Stimulated activated CD4-positive, alpha-beta T cell treated with anti-CD3 and anti-CD28 coated beads, TNF-alpha, amount 100 ng/mL, for 1 hour (primary cell): ENCODE results near the gene MAST1.
"Not testable (repeated sequence)": the region's sequence is repeated elsewhere in the genome, so short reads cannot be mapped to it uniquely, and the experiment has no call there.

Experiments used
- DNase-seq, 3 donors: peaks; one replicate each; pipeline ENCODE4 v3.0.0-alpha.2; 2020; ENCODE audit warnings: low read depth in 3 of 3, low spot score in 1 of 3

MAST1 gene

GRCh38 chr19:12838886-12839756, 806 bp downstream of the MAST1 start:
- DNase-seq, result no peak

DNA sequence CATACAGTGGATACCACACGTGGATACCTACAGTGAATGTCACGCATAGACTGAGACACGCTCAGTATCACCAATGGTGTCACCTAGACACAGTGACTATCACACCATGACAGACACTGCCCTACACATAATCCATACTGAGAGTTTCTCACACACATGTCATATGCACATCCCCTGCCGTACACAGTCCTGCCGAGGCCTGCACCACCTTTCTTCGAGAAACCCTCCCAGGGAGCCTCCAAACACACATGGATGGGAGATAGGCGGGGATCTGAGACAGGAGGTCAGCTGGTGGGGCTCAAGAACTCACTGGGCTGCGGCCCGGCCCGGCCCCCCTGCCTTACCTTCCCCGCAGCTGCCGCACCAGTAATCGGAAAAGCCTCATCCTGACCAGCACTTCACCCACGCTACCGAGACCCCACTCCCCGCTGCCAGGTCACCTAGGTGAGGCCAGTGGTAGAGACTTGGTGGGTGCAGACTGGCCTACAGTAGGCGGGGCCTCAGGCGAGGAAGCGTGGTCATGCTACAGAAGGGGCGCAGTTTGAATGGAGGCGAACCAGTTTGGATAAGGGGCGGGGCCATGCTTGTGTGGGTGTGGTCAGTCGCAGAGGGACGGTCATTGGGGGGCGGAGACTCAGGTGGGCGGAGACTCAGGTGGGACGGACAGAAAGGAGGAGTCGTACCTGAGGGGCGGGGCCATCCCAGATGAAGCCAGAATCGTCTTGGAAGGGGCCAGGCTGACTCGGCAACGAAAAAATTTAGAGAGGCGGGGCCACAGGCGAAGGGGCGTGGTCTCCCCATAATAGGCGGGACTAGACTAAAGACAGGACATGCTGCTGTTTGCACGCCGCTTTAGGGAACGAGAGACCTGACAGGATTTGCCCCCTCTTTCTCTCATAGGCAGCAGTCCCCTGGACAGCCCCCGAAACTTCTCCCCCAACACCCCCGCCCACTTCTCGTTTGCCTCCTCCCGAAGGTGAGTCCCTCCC, 2.1 kb downstream of the MAST1 start:
- DNase-seq, result no peak

GRCh38 chr19:12841094-12841493, 2.8 kb downstream of the MAST1 start:
- no peak for DNase-seq

DNA sequence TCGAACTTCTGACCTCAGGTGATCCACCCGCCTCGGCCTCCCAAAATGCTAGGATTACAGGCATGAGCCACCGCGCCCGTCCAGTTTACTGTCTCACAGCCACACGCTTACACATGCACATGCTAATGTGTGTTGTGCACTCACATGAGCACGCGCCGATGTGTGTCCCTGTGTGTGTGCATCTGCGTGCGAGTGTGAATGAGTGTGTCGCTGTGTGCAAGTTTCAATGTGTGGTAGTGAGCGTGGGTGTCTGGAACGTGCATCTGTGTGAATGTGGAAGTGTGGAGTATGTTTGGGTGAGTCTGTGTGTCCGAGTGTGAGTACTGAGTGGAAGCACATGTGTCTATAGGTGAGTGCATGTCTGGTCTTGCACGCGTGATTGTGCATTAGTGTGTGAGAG, 4.2 kb downstream of the MAST1 start:
- DNase-seq, result no peak

DNA sequence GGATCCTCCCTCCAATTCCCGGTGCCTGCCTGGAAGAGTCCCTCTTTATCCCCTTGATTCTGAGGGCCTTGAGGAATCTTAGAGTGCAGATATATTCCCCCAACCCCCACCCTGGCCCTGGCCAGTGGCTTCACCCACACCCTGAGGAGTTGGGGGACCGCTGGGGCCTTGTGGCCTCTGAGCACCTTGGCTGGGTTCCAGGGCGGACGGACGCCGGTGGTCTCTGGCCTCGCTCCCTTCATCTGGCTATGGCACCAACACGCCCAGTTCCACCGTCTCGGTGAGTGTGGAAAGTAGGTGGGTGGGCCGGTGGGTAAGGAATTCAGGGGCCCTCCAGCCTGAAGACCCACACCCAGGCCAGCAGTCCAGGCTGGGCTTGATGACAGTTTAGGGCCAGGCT, 5.0 kb downstream of the MAST1 start:
- no peak for DNase-seq

DNA sequence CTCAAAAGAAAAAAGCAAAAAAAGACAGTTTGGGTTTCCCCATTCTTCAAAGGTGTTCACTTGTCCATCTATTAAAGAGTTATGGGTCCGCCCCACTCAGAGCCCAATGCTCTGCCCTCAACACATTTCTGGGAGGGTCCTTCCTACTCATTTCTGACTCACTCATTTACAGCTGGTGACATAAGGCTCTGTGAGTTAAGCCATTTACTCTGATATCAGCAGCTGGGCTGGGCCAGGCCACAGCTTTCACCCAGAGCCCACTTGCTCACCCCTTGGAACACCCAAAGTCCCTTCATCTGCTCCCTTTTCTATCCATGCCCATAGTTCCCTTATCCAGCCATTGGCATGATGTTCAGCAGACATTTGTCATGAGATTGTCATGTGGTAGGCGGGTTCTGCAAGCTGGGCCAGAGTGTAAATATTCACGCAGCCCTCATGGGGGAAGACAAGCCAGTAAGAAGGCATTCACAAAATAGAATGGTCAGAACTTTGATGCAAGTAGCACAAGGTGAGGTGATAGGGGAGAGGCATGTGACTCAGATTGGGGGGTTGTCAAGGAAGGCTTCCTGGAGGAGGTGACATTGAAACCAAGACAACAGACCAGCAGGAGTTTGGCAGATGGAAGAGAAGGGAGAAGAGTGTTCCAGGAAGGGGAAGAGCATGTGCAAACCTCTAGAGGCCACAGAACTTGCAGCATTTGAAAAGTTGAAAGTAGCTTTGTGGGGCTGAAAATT, 5.9 kb downstream of the MAST1 start:
- DNase-seq, result no peak

DNA sequence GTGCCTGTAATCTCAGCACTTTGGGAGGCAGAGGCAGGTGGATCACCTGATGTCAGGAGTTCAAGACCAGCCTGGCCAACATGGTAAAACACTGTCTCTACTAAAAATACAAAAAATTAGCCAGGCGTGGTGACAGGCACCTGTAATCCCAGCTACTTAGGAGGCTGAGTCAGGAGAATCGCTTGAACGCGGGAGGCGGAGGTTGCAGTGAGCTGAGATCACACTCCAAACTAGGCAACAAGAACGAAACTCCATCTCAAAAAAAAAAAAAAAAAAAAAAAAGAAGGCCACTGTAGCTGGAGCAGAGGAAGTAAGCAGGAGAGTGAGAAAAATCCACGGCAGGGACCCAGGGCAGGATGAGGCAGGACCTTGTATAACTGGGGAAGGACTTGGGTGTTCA, 8.3 kb downstream of the MAST1 start:
- not testable (repeated sequence) for DNase-seq

- peak; percentile 44 to 90 (median 66) for DNase-seq
Measured at GRCh38 chr19:12847159-12848139, 9.1 kb downstream of the MAST1 start.

DNA sequence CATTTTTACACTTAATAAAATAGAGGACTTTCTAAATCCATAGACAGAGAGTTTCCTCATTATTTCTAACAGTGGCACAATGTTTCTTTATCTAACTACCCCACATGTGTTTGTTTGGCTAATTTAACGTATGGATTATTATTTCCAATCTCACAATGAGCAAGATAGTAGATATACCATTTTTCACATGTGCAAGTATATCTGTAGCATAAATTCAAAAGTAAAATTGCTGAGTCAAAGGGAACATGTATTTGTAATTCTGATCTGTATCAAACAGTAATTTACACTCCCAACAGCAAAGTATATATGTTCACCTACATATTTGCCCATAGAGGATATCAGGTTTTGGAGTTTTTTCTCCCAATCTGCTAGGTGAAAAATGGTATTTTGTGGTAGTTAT, 18.3 kb downstream of the MAST1 start:
- DNase-seq, result no peak

DNA sequence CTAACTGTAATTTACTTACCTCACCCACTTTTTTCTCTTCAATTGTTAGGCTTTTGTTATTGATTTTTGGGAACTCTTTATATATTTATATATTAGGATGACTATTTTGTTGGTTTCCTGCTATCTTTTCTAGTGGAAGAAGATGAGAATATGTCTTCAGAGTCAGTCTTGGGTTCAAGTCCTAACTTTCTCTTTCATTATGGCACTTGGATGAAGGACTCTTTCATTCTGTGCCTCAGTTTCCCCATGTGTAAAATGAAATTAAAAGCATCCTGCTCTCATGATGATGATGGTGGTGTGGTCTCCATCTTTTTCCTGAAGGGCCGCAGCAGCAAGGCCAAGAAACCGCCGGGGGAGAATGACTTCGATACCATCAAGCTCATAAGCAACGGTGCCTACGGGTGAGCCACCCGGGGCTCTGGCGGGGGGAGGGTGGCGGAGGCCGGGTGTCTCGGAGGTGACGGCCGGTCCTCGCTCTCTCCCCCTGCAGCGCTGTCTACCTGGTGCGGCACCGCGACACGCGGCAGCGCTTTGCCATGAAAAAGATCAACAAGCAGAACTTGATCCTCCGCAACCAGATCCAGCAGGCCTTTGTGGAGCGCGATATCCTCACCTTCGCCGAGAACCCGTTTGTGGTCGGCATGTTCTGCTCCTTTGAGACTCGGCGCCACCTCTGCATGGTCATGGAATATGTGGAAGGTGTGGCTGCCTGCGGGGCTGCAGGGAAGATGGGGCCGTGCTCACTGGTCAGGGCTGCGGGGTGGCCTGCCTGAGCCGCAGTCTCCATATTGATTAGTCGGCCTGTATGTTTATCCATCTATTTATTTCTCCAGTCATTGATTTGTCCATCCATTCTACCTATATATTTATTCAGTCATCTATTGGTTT, 20.0 kb downstream of the MAST1 start:
- DNase-seq, result no peak

GRCh38 chr19:12859546-12859945, 21.2 kb downstream of the MAST1 start:
- DNase-seq, result no peak

- no peak for DNase-seq
Measured at GRCh38 chr19:12864143-12864542, 25.8 kb downstream of the MAST1 start.

GRCh38 chr19:12864721-12865715, 26.7 kb downstream of the MAST1 start:
- no peak for DNase-seq

GRCh38 chr19:12865746-12866415, 27.6 kb downstream of the MAST1 start:
- DNase-seq, result no peak

DNA sequence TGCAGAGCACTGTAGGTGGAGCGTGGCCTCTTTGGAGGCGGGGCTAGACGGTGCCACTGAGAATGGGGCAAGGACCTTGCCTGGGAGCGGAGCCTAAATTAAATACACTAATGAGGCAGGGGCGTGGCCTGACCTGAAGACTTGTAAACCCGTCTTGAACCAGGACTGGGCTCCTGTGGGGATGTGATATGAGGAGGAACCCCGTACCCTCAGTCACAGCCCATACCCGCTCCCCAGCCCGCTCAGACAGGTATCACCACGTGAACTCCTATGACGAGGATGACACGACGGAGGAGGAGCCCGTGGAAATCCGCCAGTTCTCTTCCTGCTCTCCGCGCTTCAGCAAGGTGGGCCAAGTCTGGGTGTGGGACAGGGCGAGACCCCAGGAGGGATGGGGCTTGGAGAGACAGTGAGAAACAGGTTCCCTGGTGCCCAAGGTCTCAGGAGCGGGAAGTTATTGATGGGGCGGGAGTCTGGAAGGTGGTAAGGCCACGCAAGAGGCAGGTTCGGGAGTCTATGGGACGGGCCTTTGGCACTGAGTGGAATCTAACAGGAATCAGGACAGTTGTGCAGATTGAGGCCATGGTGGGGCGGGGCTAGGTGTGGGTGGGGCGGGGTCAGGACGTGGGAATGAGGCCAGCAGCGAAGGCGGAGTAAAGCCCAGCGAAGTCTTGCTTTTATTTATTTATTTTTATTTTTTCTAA, 28.3 kb downstream of the MAST1 start:
- DNase-seq, result no peak
